HT1080 (cell line): ENCODE measurements around the gene PADI6. TPM values are rescaled to one million over a fixed set of nuclear protein-coding genes. Genes with fewer than 3 reads are reported as not detected.
A peak's percentile ranks its signal among the peaks of the same experiment; 100 is the strongest.
"Not testable (repeated sequence)": the region's sequence is repeated elsewhere in the genome, so short reads cannot be mapped to it uniquely, and the experiment has no call there.

ENCODE experiments used
- DNase-seq: peaks from one replicate; pipeline ENCODE4 v3.0.0-alpha.2; 2015; ENCODE audit warnings: low read depth
- total RNA-seq: library from RNA; depleted of rRNA; stranded (reverse); fragments of >200 nt; shearing (Covaris generic); gene quantifications from 2 replicates; pipeline ENCODE4 v1.2.3, GENCODE V29; 2014

The PADI6 gene
- total RNA-seq, 1 experiment from 2014 or later, result not detected

DNA sequence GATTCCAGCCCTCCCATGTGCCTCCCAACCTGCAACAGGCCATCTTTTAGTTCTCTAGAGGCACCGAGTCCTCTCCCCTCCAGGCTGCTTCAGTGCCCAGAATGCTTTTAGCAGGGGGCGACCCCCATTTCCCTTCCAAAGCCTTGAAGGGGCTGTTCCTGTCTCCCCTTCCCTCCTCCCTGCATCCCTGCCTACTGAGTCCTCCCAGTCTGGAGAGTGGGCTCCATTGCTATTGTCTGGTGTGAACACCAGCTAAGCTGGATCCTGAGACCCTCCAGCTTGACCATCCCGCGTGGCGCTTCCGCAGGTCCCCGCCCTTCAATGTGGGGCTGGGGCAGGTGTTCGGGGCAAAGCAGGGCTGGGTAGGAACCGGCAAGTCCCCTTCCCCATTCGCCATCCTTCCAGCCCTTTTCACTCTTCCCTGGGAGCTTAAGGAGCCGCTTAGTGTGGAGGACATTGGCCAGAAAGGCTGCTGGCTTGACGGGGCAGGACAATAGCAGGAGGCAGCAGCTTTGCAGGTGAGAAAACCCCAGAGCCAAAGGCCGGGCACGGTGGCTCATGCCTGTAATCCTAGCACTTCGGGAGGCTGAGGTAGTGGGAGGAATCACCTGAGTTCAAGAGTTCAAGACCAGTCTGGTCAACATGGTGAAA lies 32.2 kb downstream of the PADI6 start:
- DNase-seq, result no peak

DNA sequence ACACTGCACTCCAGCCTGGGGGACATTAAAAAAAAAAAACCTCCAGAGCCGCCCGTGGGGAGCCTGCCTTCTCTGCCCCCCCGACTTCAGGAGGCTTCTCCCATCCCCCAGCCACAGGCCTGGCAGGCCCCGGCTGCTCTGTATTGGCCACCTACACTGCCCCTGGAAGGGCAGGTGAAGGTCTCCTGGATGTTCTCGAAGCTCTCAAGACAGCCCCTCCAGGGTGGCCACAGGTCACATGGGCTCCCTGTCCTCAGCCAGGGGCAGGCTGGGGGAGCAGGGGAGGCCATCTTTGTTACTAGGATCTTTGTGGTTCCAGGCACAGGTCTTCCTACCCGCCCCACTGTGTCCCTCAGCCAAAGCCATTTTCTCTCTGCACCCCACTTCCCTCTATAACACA lies 32.8 kb downstream of the PADI6 start:
- no peak for DNase-seq

DNA sequence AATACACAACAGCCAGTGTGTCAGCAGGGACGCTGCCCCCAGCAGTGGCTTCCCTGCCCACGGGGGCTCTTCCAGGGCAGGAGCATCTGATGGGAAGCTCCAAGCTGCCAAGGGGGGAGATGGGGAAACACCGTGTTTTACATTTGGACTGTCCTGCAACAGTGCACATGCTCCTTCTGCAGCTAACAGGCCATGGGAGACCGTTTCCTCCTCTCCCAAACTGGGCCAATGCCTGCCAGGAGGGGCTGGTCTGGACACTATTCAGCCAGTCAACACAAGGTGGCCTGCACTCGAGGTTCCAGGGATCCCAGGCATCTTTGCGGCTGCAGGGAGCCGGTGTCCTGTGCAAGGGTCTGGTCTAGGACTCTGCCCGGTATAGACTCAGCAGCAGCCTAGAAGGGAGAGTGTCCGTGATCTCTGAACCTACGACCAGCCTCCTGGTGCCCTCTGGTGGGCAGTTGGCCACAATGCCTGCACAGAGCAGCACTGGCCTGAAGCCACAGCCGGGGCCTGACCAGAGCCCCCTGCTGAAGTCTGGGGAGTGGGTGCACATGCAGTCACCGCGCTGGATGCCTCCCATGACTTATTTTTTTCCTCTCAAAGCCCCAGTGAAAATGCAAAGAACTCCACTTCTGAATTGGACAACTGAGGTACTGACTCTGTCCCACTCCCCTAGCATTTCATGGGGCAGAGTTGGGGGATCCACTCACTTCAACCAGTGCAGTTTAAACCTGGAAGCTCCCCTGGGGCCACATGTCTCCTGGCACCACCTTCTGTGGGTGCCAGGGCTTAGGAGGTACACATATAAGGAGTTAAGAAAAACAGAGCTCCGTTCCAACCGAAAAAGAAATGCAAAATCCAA lies 34.1 kb downstream of the PADI6 start:
- DNase-seq, result peak; percentile 54

DNA sequence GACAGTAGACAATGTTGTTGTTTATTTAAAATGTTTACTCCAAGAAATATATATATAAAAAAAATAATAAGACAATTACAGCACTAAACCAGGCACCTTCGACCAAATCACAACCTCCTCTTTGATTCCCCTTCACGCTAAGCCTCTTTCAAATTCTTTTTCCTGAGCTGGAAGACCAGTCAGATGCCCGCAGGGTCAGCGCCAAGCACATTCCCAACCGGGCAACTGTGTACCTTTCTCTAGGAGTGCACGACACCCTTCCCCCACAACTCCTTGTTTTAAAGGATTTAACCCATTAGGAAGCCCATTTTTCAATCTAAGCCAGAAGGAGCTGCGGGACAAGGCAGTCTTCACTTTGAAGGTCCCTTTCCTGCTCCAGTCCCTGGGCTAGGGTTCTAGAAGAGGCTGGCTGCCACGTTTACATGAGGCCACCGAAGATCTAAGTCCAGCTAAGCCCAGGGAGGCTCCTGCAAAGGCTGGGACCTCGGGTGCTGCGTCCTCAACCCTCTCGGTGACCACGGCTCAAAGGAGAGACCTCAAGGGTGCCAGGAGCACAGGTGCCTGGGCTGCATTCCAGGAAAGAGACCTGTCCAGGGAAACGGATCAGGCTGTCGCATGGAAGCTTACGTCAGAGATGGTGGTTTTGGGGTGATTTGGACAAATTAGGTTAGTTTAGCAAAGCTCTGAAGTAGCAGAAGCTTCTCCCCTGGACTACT lies 34.9 kb downstream of the PADI6 start:
- DNase-seq, result not testable (repeated sequence)

DNA sequence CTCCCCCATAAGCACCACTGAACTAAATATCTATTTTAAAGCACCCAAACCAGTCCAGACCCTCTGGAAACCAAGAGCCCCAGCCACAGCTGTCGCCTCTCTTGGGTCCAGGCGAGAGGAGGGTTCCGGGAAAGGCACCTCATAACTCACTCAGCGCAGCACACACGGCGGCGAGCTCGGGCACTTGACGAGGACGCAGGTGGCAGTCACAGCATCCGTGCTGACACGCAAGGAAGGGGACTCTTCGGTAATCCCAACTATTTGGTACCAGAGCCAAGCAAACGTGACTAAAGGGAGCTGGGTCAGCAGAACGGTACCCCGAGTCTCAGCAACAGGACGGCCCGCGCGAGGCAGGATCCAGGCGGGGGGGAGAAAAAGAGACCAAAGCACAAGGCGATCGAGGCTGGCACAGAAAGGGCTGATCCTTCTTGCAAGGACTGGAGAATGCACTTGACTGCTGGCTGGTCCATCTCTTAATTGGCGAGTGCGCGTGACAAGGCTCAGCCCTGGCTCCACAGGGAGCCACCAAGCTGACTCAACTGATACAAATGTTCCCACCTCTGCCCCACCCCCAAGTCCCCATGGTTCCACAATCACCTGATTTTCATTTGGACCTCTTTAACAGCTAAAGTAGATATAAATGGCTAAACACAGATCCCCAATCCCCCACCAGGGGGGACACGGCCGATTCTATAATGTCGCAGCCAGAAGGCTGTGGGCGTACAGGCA lies 36.0 kb downstream of the PADI6 start:
- DNase-seq, result not testable (repeated sequence)

DNA sequence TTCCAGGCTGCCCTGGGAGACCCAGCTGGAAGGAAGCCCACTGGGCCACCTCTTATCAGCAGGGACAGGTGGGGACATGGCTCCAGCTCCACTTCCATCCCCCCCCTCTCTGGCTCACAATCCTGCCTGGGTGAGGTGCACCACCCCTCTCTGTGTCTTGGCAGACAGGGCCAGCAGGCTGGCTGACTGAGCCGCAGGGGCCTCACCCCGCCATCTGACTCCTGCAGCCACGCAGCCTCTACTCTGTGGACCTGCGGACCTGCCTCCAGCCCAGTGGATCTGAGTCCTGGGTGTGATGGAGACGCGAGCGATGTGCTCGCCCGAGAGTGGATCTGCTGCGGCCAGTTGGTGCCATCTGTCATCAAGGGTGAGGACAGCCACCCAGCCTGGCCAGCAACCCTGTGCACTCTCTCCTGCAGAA lies 37.4 kb downstream of the PADI6 start:
- no peak for DNase-seq

DNA sequence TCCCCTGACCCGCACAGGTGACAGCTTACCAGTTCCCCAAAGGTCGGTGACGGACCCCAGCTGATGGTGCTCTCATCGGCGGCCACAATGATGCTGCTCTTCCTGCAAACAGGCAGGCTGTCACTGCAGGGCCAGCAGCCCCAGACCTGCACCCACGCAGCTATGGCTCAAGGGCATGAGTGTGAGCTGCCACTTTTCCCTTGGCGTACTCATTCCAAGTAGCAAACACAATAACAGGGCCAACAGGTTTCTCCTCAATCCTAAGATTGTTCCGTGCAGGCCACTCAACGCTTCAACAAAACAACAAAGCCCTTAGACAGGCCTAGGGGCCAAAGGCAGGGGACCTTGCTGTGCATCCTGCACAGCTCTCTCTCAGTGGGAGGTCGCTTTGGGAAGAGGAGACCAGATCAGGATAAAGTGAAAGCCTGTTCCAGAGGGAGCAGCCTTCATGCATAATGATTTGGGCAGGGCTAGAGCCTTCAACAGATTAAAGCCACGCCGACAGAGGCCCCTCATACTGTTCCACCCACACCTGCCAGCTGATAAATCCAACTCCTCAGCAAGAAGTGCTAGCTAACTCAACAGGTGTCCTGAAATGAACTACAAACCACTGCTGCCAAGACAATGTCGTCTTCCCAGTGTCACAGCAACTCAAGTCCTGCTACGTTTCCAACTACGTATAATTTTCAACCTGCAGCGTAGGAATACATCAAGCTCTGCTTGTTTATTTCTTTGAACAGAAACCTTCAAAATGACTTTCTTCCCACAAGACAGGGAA lies 40.3 kb downstream of the PADI6 start:
- DNase-seq, result no peak

DNA sequence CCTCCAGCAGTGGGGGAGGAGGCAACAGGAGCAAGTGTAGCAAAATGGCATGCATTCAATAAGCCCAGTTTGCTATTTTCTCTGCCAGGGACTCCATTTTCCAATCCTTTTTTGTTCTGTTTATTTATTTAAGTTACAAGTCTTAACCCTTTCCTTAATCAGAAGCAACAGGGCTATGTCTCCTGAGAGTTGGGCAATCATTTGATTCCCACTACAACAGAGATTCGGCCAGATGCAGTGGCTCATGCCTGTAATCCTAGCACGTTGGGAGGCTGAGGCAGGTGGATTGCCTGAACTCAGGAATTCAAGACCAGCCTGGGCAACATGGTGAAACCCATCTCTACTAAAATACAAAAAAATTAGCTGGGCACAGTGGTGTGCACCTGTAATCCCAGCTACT lies 42.0 kb downstream of the PADI6 start:
- no peak for DNase-seq

DNA sequence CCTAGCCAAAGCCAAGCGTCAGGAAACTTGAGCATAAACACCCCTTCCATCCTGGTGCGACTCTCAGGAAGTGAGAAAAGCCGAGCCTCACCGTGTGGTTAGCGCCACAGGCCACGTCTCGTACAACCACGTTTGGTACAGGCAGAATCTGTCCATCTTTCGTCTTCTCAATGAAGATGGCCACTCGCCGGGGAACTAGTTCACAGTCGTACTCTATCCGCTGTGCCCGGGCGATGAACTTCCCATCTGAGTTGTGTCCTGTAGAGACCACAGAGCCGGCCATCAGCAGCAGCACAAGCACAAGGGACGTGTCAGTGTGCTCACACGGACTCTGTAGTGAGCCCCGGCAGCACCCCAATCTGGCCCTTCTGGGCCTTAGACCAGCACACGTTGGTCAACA lies 44.4 kb downstream of the PADI6 start:
- no peak for DNase-seq

DNA sequence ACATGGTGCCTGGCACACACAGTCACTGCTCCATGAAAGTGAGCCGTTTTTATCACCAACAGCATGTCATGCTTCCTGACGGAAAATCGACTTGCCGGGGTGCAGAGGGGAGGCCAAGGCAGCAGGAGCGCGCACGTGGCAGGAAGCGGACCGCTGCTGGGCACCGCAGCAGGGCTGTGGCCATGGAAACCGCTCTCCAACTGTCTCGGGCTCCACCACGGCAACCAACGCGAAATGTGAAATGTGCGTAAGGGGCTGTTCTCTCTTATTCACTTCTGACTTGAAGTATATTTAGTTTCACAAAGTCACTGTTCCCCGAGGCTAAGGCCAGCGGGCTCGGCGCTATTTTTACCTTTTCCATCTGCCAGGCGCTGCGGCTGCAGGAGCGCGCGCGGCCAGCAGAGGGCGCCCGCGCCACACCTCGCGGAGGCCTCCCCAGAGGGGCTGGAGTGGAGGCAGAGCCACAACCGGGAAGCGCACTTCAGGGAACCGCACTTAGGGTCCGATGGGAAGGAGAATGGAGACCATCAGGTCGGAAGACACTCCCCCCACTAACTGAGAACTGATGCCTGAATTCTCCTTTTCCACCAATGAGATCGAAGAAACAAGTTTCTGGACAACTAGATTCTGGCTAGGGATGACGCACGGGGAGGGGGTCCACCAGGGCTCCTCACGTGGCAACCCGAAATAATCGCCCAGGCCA lies 47.8 kb downstream of the PADI6 start:
- DNase-seq, result peak; percentile 42

DNA sequence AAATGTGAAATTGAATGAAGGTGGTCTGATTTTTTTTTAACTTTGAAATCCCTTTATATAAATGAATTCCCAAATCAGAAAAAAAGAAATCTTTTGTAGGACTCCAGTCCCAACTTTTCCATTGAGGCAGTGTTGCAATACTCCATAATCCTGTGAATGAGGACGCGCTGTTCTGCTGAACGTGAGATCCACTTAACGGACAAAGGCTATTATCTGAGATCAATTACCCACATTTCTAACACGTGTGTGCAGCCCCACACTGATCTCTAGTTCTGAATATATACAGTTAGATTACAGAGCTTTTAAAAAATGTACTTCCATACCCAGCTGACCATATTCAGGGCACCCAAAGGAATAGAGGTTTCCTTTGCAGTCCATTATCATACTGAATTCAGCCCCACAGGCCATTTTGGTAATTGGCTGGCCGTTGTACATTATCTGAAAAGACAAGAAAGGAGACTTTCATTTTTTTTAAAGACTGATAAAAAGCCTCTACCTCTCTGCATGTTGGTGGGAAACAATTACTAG lies 48.5 kb downstream of the PADI6 start:
- no peak for DNase-seq

DNA sequence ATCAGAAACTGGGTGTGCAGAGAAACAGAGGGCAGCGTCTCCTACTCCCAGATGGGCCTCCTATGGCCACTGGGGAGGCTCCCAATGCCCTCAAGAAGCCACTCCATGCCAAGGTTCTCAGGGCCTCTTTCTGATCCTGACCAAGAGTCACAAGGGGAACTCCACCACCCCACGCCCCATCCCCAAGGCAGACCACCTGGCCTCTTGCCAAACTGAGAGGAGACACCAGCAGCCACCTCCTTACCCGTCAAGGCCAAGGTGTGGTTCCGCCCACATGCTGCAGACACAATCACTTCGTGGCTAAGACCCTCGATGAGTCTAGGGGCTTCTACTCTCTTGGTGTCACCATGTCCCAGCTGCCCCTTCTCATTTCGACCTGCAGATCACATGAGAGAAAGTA lies 50.5 kb downstream of the PADI6 start:
- DNase-seq, result no peak

DNA sequence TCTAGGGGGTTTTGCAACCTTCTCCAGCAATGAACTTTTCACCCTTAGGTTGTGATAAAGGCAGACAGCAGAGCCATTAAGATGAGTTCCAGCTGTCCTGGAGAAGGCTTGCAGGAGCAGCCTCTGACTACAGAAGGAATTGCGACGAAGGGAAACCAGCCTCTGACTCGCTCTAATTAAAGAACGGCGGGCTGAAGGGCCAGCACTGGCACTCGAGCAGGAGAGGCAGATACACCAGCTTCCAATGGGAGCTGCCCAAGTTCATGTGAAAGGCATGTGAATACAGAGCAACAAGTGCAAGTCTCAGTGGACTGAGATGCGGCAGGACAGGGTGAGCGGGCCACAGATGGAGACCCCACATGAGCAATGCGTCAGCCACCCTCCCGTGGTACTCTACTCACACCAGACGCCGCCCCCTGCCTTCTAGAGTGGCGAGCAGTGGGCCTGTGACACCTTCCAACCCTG lies 51.8 kb downstream of the PADI6 start:
- no peak for DNase-seq

DNA sequence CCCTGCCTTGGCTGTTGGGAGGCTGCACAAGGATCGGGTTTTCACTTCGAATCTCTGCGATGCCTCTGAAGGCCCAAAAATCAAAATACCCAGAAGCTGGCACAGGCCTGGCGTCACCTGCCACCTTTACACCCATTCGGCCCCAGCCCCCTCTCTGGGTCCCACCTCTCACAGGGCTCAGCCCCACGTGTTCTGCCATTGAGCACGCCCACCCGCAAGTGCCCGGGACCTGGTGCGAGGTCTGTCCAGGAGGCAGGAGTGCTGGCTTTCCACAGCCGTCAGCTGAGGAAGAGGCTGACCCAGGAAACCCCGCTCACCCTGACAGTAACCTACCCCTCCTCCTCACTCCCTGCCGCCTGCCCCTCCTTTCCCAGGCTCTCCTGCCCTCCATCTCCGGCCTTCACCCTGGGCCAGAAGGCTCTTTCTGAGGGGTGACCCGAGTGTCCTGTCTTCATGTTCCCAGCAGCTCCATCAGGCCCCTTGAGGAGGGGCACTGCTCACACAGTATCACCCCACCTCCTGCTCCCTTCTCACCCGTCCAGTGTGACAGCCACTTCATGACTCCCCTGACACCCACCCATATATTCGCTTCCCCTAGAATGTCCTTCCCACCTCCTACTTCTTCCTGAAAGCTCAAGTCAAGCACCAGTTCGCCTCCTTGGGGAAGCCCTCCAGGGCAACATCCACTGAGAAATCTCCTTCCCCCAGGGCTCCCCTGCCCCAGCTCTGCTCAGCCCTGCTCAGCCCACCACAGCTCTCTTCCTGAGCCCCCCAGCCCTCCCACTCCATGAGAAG lies 54.0 kb downstream of the PADI6 start:
- DNase-seq, result no peak

DNA sequence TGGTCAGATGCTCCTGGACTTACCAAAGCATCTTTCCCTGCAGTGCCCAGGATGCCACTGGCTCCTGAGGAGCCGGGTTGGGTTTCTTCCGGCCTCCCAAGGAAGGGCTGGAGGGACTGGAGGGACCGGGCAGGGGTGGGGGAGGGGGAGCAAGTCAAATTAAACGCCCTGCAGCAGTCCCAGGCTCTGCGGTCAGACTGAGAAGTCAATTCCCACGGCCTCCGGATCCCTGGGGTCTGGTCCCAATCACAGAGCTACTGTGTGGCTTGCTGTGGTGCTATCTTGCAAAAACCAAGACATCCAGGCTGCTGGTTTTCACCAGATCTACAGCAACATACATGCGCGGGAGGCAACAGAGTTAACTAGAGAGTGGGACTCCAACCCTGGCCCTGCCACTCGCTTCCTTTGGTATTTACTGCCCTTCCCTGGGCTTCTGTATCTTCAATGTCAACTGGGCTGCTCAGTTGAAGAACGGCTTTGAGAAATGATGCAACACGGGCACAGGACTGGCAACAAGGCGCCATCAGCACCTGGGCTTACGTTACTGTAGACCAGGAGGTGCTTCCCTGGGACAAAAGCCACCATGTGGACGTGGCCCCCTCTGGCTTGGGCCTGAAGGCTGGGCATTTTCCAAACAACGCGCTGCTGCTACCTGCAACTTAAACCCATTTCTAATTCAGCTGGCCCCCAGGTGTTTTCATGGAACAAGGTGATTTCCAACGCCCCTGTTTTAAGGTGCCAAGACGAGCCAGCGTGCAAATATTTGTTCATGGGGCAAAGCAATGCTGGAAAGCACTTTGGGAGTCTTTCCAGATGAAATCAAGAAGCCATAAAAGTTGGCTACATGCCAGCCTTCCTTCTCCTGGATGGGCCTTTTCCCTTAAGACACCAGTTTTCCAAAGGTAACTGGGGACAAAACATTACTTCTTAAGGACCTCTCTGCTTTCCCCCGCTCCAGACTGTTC lies 56.0 kb downstream of the PADI6 start:
- DNase-seq, result no peak

DNA sequence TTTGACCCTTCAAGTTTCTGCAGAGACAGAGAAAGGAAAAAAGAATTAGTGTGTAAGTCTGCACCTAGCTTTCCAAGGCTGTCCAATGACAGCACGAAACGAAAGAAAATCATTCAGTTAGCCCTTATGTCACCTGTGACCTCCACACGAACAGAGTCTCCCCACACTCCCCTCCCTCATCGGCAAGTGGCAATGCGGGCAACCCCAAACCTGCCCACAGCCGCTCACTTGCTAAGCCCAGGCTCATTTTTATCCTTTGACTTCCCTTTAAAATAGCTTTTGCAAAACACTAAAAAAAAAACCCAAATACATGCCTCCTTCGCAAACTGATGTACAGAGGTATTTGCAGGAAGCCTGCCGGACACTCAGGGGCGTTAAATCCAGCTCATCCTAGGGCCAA lies 57.2 kb downstream of the PADI6 start:
- no peak for DNase-seq

DNA sequence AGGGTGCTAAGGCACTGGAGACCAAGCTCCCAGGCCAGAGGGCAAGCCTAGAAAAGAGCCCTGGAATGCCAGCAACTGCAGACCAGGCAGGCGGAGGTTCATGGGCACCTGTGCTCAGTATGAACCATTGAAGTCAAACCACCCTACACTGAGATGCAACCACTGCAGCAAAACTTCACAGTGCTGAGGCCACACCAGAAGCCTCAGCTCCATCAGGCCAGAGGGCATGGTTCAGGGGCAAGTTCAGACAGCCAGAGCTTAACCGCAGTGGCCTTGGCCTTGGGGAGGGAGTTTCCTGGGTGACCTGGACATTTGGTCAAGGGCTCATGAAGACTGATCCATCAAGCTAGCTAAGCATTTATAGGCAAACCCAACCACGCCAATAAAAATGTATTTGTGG lies 60.4 kb downstream of the PADI6 start:
- no peak for DNase-seq

DNA sequence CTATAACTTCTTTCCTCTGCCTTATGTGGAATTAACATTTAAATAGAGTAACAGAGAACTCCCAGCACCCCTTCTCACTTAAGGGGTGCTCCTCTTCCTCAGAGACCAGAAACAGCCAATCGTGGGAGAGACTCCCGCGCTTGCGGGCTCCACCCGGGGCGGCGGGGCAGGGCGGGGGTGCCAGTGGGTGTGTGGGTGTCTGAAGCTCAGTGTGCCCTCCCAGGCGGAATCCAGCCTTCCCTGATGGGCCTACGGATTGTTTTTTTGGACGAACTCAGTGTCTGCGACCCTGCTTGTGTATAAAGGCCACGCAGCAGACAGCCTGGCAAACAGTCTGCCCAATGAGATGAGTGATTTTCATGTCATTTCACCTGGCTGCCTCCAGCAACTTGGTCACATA lies 61.3 kb downstream of the PADI6 start:
- DNase-seq, result no peak
